GM21526 (cell line): ENCODE results near the gene PLEKHF1.
"Not testable (repeated sequence)": the region's sequence is repeated elsewhere in the genome, so short reads cannot be mapped to it uniquely, and the experiment has no call there.

Source experiments
- ATAC-seq: cut with Tn5 transposase; IDR thresholded peaks from one replicate; pipeline ENCODE4 v1.9.1; 2021; ENCODE audit warnings: moderate library complexity; ENCODE audit not compliant: unreplicated experiment, low FRiP score

Gene PLEKHF1

GRCh38 chr19:29695765-29696564, 30.7 kb downstream of the PLEKHF1 start:
- ATAC-seq = no peak

- no peak for ATAC-seq
These were observed 31.2 kb downstream of the PLEKHF1 start for GRCh38 chr19:29696565-29696846.

- no peak for ATAC-seq
These were observed 32.4 kb downstream of the PLEKHF1 start for GRCh38 chr19:29697523-29698261.

- no peak for ATAC-seq
These were observed 34.6 kb downstream of the PLEKHF1 start for GRCh38 chr19:29699861-29700260.

GRCh38 chr19:29700498-29700897, 35.2 kb downstream of the PLEKHF1 start:
- ATAC-seq = no peak

- ATAC-seq = no peak
These were observed 37.1 kb downstream of the PLEKHF1 start for GRCh38 chr19:29702161-29702962.

GRCh38 chr19:29702963-29703320, 37.7 kb downstream of the PLEKHF1 start:
- no peak for ATAC-seq

- ATAC-seq = no peak
These were observed 39.6 kb downstream of the PLEKHF1 start for GRCh38 chr19:29704562-29705558.

GRCh38 chr19:29705706-29706105, 40.4 kb downstream of the PLEKHF1 start:
- no peak for ATAC-seq

GRCh38 chr19:29706635-29707034, 41.4 kb downstream of the PLEKHF1 start:
- ATAC-seq = no peak

- ATAC-seq = no peak
These were observed 43.5 kb downstream of the PLEKHF1 start for GRCh38 chr19:29708554-29709439.

GRCh38 chr19:29709440-29709798, 44.2 kb downstream of the PLEKHF1 start:
- ATAC-seq = not testable (repeated sequence)

- ATAC-seq = no peak
These were observed 46.4 kb downstream of the PLEKHF1 start for GRCh38 chr19:29711584-29712132.

GRCh38 chr19:29712744-29713516, 47.7 kb downstream of the PLEKHF1 start:
- ATAC-seq = no peak

- ATAC-seq = peak; percentile 4
These were observed 49.2 kb downstream of the PLEKHF1 start for GRCh38 chr19:29714371-29714952.

- peak; percentile 58 for ATAC-seq
These were observed 49.9 kb downstream of the PLEKHF1 start, which contains the start of gene C19orf12 for GRCh38 chr19:29714953-29715700. Gene C19orf12, minus strand, starts transcription at chr19:29715261. Its CDS starts 6,848 bp downstream, at chr19:29708413.
